ENCODE measurements around the gene MDH1.

DNA sequence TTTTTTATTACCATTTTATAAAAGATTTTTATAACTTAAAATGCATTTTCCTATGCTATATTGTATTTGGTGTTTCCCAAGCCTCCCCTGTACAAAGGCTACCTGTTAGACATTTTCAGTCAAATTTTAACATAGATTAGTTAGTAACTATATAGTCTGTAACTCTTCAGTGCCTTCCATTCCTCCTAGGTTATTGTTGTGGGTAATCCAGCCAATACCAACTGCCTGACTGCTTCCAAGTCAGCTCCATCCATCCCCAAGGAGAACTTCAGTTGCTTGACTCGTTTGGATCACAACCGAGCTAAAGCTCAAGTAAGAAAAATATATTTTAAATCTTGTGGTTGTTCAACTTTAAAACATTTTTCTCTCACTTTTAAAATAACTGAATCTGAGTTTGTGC is 10.2 kb downstream of the MDH1 start:
- TF ChIP-seq, protein P1, sequence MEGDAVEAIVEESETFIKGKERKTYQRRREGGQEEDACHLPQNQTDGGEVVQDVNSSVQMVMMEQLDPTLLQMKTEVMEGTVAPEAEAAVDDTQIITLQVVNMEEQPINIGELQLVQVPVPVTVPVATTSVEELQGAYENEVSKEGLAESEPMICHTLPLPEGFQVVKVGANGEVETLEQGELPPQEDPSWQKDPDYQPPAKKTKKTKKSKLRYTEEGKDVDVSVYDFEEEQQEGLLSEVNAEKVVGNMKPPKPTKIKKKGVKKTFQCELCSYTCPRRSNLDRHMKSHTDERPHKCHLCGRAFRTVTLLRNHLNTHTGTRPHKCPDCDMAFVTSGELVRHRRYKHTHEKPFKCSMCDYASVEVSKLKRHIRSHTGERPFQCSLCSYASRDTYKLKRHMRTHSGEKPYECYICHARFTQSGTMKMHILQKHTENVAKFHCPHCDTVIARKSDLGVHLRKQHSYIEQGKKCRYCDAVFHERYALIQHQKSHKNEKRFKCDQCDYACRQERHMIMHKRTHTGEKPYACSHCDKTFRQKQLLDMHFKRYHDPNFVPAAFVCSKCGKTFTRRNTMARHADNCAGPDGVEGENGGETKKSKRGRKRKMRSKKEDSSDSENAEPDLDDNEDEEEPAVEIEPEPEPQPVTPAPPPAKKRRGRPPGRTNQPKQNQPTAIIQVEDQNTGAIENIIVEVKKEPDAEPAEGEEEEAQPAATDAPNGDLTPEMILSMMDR (IDR thresholded peaks at IDR 0.05; ENCODE audit: low read depth, low read length, missing input control), result no peak
- TF ChIP-seq, protein P2, sequence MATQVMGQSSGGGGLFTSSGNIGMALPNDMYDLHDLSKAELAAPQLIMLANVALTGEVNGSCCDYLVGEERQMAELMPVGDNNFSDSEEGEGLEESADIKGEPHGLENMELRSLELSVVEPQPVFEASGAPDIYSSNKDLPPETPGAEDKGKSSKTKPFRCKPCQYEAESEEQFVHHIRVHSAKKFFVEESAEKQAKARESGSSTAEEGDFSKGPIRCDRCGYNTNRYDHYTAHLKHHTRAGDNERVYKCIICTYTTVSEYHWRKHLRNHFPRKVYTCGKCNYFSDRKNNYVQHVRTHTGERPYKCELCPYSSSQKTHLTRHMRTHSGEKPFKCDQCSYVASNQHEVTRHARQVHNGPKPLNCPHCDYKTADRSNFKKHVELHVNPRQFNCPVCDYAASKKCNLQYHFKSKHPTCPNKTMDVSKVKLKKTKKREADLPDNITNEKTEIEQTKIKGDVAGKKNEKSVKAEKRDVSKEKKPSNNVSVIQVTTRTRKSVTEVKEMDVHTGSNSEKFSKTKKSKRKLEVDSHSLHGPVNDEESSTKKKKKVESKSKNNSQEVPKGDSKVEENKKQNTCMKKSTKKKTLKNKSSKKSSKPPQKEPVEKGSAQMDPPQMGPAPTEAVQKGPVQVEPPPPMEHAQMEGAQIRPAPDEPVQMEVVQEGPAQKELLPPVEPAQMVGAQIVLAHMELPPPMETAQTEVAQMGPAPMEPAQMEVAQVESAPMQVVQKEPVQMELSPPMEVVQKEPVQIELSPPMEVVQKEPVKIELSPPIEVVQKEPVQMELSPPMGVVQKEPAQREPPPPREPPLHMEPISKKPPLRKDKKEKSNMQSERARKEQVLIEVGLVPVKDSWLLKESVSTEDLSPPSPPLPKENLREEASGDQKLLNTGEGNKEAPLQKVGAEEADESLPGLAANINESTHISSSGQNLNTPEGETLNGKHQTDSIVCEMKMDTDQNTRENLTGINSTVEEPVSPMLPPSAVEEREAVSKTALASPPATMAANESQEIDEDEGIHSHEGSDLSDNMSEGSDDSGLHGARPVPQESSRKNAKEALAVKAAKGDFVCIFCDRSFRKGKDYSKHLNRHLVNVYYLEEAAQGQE (IDR thresholded peaks at IDR 0.05), result no peak
- TF ChIP-seq GABPA (IDR thresholded peaks at IDR 0.05 in 1 of 2, conservative IDR thresholded peaks at IDR 0.05 in 1 of 2) (no peak), RAD21 (IDR thresholded peaks at IDR 0.05) (no peak), RXRA (IDR thresholded peaks at IDR 0.05) (no peak), EGR1 (IDR thresholded peaks at IDR 0.05; ENCODE audit: low read depth in 2 of 2) (no peak), YY1 (IDR thresholded peaks at IDR 0.05) (no peak), SP1 (IDR thresholded peaks at IDR 0.05) (no peak)
- TF ChIP-seq, protein P3, sequence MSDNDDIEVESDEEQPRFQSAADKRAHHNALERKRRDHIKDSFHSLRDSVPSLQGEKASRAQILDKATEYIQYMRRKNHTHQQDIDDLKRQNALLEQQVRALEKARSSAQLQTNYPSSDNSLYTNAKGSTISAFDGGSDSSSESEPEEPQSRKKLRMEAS (IDR thresholded peaks at IDR 0.05), result no peak
- TF ChIP-seq, protein P4, sequence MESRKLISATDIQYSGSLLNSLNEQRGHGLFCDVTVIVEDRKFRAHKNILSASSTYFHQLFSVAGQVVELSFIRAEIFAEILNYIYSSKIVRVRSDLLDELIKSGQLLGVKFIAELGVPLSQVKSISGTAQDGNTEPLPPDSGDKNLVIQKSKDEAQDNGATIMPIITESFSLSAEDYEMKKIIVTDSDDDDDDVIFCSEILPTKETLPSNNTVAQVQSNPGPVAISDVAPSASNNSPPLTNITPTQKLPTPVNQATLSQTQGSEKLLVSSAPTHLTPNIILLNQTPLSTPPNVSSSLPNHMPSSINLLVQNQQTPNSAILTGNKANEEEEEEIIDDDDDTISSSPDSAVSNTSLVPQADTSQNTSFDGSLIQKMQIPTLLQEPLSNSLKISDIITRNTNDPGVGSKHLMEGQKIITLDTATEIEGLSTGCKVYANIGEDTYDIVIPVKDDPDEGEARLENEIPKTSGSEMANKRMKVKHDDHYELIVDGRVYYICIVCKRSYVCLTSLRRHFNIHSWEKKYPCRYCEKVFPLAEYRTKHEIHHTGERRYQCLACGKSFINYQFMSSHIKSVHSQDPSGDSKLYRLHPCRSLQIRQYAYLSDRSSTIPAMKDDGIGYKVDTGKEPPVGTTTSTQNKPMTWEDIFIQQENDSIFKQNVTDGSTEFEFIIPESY (IDR thresholded peaks at IDR 0.05), result no peak
